HepG2 (cell line): ENCODE data around the gene CLCA1. TPM values are rescaled to one million over a fixed set of nuclear protein-coding genes. Genes with fewer than 3 reads are reported as not detected.

Source experiments
- ATAC-seq: fragments of 200-7000 bp; cut with Tn5 transposase; 3 replicates; pipeline ENCODE4 v1.9.1; 2020; ENCODE audit warnings: mild to moderate bottlenecking, moderate library complexity
- BruUV-seq: library from RNA; stranded (reverse); fragments of 400-500 nt; replicated peaks from 2 replicates; lab custom pipeline; 2021; lab: Mats Ljungman, UMichigan
- CTCF ChIA-PET: fragments of 300-600 bp; formaldehyde crosslinking; extraction: SDS; loops from one replicate; lab custom pipeline; 2021; ENCODE audit warnings: low total read pairs, inconsistent platforms, low intra/inter-chr PET ratio; lab: Yijun Ruan, JAX
- POLR2A ChIA-PET: fragments of 350-600 bp; sonication (Branson Sonifier 250); formaldehyde crosslinking; loops from one replicate; lab custom pipeline; 2020; ENCODE audit warnings: antibody characterized with exemption, inconsistent platforms; lab: Yijun Ruan, JAX
- DNase-seq: peaks from one replicate; pipeline ENCODE4 v3.0.0-alpha.2; 2015; ENCODE audit warnings: low spot score
- FAIRE-seq: peaks from 3 replicates; lab custom pipeline; 2011; peaks lifted over from hg19 to GRCh38; lab: Jason Lieb, UNC
- H2AFZ ChIP-seq: one replicate; pipeline ENCODE4 v1.6.1; 2011; ENCODE audit warnings: low read length, inconsistent platforms
- H3K27ac ChIP-seq: fragments of 300-600 bp; 3 replicates; pipeline ENCODE4 v1.8.0; 2011; ENCODE audit warnings: mixed run types, mild to moderate bottlenecking, mixed read lengths, low read length, inconsistent platforms; ENCODE audit not compliant: insufficient read depth; ENCODE audit errors: extremely low read length
- H3K27me3 ChIP-seq, 2 experiments: fragments of 200-600 bp in 1 of 2; 2 replicates in 1 of 2; 3 replicates in 1 of 2; pipeline versions ENCODE4 v1.6.0 to v1.8.0; 2011; ENCODE audit warnings: low read length in 2 of 2, mild to moderate bottlenecking in 2 of 2, moderate library complexity in 2 of 2, inconsistent platforms in 1 of 2; ENCODE audit not compliant: insufficient read depth in 2 of 2, control insufficient read depth in 1 of 2
- H3K36me3 ChIP-seq, 2 experiments: fragments of 200-600 bp in 1 of 2; replicated peaks in 1 of 2; 2 replicates in 1 of 2; 3 replicates in 1 of 2; pipeline versions ENCODE4 v1.5.1 to v1.8.0; 2011; ENCODE audit warnings: low read length in 2 of 2, inconsistent platforms in 1 of 2; ENCODE audit not compliant: insufficient read depth in 2 of 2, control insufficient read depth in 1 of 2
- H3K4me1 ChIP-seq: 2 replicates; pipeline ENCODE4 v1.5.1; 2012; ENCODE audit warnings: low read length, inconsistent platforms; ENCODE audit not compliant: insufficient read depth
- H3K4me2 ChIP-seq: 2 replicates; pipeline ENCODE4 v1.6.0; 2011; ENCODE audit warnings: low read depth, low read length, inconsistent platforms
- H3K4me3 ChIP-seq, 3 experiments: fragments of 200-600 bp in 1 of 3; sonication (generic), shearing (Covaris generic) in 1 of 3; replicated peaks in 1 of 3; 2 replicates each; pipeline ENCODE4 v1.5.1; 2011 to 2016; ENCODE audit warnings: low read length in 3 of 3, inconsistent platforms in 2 of 3, low read depth in 2 of 3, mild to moderate bottlenecking in 2 of 3, control low read depth in 1 of 3, mixed read lengths in 1 of 3; ENCODE audit not compliant: insufficient read depth in 1 of 3
- H3K79me2 ChIP-seq: one replicate; pipeline ENCODE4 v1.6.1; 2011; ENCODE audit warnings: low read length, inconsistent platforms; ENCODE audit not compliant: insufficient read depth
- H3K9ac ChIP-seq: 2 replicates; pipeline ENCODE4 v1.6.0; 2011; ENCODE audit warnings: mild to moderate bottlenecking, low read depth, low read length, inconsistent platforms; ENCODE audit not compliant: insufficient read depth
- H3K9me3 ChIP-seq: 2 replicates; pipeline ENCODE4 v1.5.1; 2012; ENCODE audit warnings: mild to moderate bottlenecking, low read length
- H4K20me1 ChIP-seq: 2 replicates; pipeline ENCODE4 v1.6.0; 2011; ENCODE audit warnings: inconsistent platforms, mild to moderate bottlenecking, low read length, moderate library complexity; ENCODE audit not compliant: insufficient read depth
- CEBPB ChIP-seq: IDR thresholded peaks from 2 replicates; pipeline ENCODE4 v1.6.1; 2011; ENCODE audit warnings: low read depth, low read length, improper control_type of control experiment, borderline replicate concordance
- DPF2 ChIP-seq: sonication (generic); formaldehyde crosslinking; IDR thresholded peaks from 2 replicates; pipeline ENCODE4 v1.4.0; 2020; ENCODE audit warnings: mild to moderate bottlenecking, low read depth, missing genetic modification reagents, borderline replicate concordance
- ELF4 ChIP-seq: sonication (generic); formaldehyde crosslinking; IDR thresholded peaks from 2 replicates; pipeline ENCODE4 v1.5.0; 2020; ENCODE audit warnings: missing genetic modification reagents, mild to moderate bottlenecking, moderate library complexity, borderline replicate concordance
- HNRNPL ChIP-seq: fragments of 200-400 bp; formaldehyde crosslinking; IDR thresholded peaks from 2 replicates; pipeline ENCODE4 v1.6.1; 2017; ENCODE audit warnings: mild to moderate bottlenecking, low read depth, low read length
- MED13 ChIP-seq: sonication (generic); formaldehyde crosslinking; IDR thresholded peaks from 2 replicates; pipeline ENCODE4 v1.5.0; 2020; ENCODE audit warnings: missing genetic modification reagents
- SIN3A ChIP-seq: IDR thresholded peaks from 2 replicates; pipeline ENCODE4 v1.6.1; 2011; ENCODE audit warnings: low read depth, mild to moderate bottlenecking, control low read depth, low read length, borderline replicate concordance
- SNAPC2 ChIP-seq: sonication (generic); formaldehyde crosslinking; IDR thresholded peaks from 2 replicates; pipeline ENCODE4 v1.8.1; 2022; ENCODE audit warnings: mild to moderate bottlenecking, missing genetic modification reagents
- ZBTB1 ChIP-seq: sonication (generic); formaldehyde crosslinking; IDR thresholded peaks from 2 replicates; pipeline ENCODE4 v1.4.0; 2020; ENCODE audit warnings: missing genetic modification reagents, borderline replicate concordance
- ZFYVE20 ChIP-seq: sonication (generic); formaldehyde crosslinking; IDR thresholded peaks from 2 replicates; pipeline ENCODE4 v1.8.0; 2023; ENCODE audit warnings: low read depth, mild to moderate bottlenecking, moderate library complexity, missing genetic modification reagents, borderline replicate concordance
- ZNF333 ChIP-seq: sonication (generic); formaldehyde crosslinking; IDR thresholded peaks from 2 replicates; pipeline ENCODE4 v1.4.0; 2020; ENCODE audit warnings: mild to moderate bottlenecking, missing genetic modification reagents, borderline replicate concordance
- ZNF343 ChIP-seq: sonication (generic); formaldehyde crosslinking; IDR thresholded peaks from 2 replicates; pipeline ENCODE4 v1.4.0; 2020; ENCODE audit warnings: mild to moderate bottlenecking, missing genetic modification reagents
- ZNF782 ChIP-seq: sonication (generic); formaldehyde crosslinking; IDR thresholded peaks from 2 replicates; pipeline ENCODE4 v1.4.0; 2020; ENCODE audit warnings: missing genetic modification reagents, mild to moderate bottlenecking, borderline replicate concordance
- ZSCAN30 ChIP-seq: sonication (generic); formaldehyde crosslinking; IDR thresholded peaks from 2 replicates; pipeline ENCODE4 v1.5.0; 2020; ENCODE audit warnings: mild to moderate bottlenecking, missing genetic modification reagents
- WGBS: methylation state at CpG from one replicate; pipeline ENCODE4 v1.1.6; 2017; ENCODE audit warnings: low lambda C conversion rate; 5-methylcytosine and 5-hydroxymethylcytosine counted together
- in situ Hi-C: cut with HindIII; loops from 2 replicates; pipeline ENCODE4 v1.10.0; 2017; ENCODE audit warnings: low pct_unique_long_range_greater_than_20kb; ENCODE audit not compliant: extremely low pct_ligation_motif_present
- intact Hi-C: fragments of 100-400 bp; cut with micrococcal nuclease; formaldehyde crosslinking; loops from one replicate; pipeline ENCODE4 v1.10.0; 2022; ENCODE audit not compliant: unreplicated experiment
- polyA plus RNA-seq, 8 experiments: library from polyadenylated mRNA; depleted of rRNA in 3 of 8; stranded (reverse) in 7 of 8; unstranded in 1 of 8; fragments of >200 nt; fragmentation: Illumina TruSeq in 4 of 8; extraction: Trizol in 4 of 8; gene quantifications; 2 replicates each; pipeline versions ENCODE4 v1.2.1 to v1.2.3, GENCODE V29; 2011 to 2016; ENCODE audit warnings: low read depth in 4 of 8, missing spikeins in 1 of 8, mixed read lengths in 1 of 8; ENCODE audit not compliant: insufficient read depth in 1 of 8
- total RNA-seq, 5 experiments: library from RNA; depleted of rRNA; stranded (reverse); fragments of >200 nt; fragmentation: Illumina TruSeq; extraction: Trizol; gene quantifications; 2 replicates each; pipeline ENCODE4 v1.2.3, GENCODE V29; 2016; ENCODE audit warnings: low read depth in 1 of 5
- TF ChIP-seq, protein P1 (sequence below): sonication (generic); formaldehyde crosslinking; IDR thresholded peaks from 2 replicates; pipeline ENCODE4 v1.8.1; 2023; ENCODE audit warnings: mild to moderate bottlenecking, inconsistent platforms, moderate library complexity, missing genetic modification reagents, borderline replicate concordance
- TF ChIP-seq, protein P2 (sequence below): sonication (generic); formaldehyde crosslinking; IDR thresholded peaks from 2 replicates; pipeline ENCODE4 v1.8.1; 2023; ENCODE audit warnings: missing genetic modification reagents, inconsistent platforms, borderline replicate concordance
- TF ChIP-seq, protein P3 (sequence below): sonication (generic); formaldehyde crosslinking; IDR thresholded peaks from 2 replicates; pipeline ENCODE4 v1.5.0; 2020; ENCODE audit warnings: missing genetic modification reagents

The CLCA1 gene
- total and polyA plus RNA-seq, 2 of the 13 experiments (the other 11 are each of a cell fraction or from before 2014, with no cell fraction given), result not detected

DNA sequence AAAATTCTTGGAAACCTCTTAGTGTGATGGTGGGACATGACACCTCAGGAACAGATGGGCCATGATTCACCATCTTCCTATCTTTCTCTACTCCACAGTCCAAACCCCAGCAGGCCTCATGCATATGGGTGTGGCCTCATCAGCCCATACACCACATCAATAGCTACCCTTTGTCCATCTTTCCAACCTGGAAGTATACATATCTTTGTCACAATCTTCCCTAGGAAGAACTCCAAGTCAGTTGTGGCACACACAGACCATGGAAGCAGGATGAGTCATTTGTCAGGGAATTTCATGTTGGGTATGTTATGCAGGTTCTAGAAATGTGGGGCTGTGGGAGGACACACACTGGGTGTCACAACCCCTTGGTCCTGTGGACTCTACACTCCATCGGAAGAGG, 47.6 kb downstream of the CLCA1 start (continued):
- TF ChIP-seq ZFYVE20 (CRISPR knock-in tag), result no peak
- no peak for TF ChIP-seq HNRNPL
- TF ChIP-seq MED13, result no peak
- TF ChIP-seq DPF2, result no peak
- TF ChIP-seq, protein P1, sequence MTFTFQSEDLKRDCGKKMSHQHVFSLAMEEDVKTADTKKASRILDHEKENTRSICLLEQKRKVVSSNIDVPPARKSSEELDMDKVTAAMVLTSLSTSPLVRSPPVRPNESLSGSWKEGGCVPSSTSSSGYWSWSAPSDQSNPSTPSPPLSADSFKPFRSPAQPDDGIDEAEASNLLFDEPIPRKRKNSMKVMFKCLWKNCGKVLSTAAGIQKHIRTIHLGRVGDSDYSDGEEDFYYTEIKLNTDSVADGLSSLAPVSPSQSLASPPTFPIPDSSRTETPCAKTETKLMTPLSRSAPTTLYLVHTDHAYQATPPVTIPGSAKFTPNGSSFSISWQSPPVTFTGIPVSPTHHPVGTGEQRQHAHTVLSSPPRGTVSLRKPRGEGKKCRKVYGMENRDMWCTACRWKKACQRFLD, result no peak
- TF ChIP-seq ZNF333 (CRISPR knock-in tag), result no peak
- no peak for TF ChIP-seq ZNF782

DNA sequence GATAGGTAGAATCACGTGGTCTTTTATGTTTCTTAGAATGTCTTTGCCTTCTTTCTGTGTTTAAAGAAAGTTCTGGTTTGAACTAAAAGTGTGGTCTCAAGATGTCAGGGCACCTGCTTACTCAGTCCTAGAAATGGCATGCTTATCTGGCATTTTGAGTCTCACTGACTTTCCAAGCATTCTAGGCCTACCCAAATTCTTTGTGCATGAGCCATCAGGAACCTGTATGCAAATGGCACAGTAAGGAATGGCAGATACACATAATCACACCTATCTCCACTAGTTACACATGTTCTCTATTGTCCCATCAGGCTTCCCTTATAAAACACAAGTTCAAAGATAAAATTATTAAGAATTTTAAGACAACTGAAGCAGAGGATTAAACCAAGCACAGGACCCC, 48.6 kb downstream of the CLCA1 start:
- Histone ChIP-seq H3K4me2 (no peak overlapping the region), H3K79me2 (no peaks in the 10 kb centered on the region), H4K20me1 (no peaks in the 10 kb centered on the region), H2AFZ (no peak overlapping the region), H3K27ac (no peak overlapping the region), H3K9me3 (no peaks in the 10 kb centered on the region), H3K36me3 (no peaks in the 10 kb centered on the region), H3K4me1 (no peaks in the 10 kb centered on the region), H3K9ac (no peak overlapping the region), H3K27me3 (no peaks in the 10 kb centered on the region; a peak in 1 of 5 replicates)
- ATAC-seq, result no peak
- CTCF ChIA-PET, result no interaction called here
- 0% methylated on average over 1 of the region's 1 CpG for WGBS
- in situ Hi-C loops, result loop anchor here (25.0 kb wide), 1 partner anchor 170 kb away; no protein-coding TSS in a partner anchor
- DNase-seq, result no peak
- FAIRE-seq, result no peak
- BruUV-seq, result no TSS peak
- intact Hi-C loops, result no loop called here
- TF ChIP-seq ZNF343 (CRISPR knock-in tag) (no peak), ZSCAN30 (no peak), SNAPC2 (no peak), SIN3A (no peak), ELF4 (CRISPR knock-in tag) (no peak), CEBPB (no peak), ZBTB1 (CRISPR knock-in tag) (no peak)
- TF ChIP-seq, protein P2, sequence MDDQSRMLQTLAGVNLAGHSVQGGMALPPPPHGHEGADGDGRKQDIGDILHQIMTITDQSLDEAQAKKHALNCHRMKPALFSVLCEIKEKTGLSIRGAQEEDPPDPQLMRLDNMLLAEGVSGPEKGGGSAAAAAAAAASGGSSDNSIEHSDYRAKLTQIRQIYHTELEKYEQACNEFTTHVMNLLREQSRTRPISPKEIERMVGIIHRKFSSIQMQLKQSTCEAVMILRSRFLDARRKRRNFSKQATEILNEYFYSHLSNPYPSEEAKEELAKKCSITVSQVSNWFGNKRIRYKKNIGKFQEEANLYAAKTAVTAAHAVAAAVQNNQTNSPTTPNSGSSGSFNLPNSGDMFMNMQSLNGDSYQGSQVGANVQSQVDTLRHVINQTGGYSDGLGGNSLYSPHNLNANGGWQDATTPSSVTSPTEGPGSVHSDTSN (CRISPR knock-in tag), result no peak
- TF ChIP-seq, protein P3, sequence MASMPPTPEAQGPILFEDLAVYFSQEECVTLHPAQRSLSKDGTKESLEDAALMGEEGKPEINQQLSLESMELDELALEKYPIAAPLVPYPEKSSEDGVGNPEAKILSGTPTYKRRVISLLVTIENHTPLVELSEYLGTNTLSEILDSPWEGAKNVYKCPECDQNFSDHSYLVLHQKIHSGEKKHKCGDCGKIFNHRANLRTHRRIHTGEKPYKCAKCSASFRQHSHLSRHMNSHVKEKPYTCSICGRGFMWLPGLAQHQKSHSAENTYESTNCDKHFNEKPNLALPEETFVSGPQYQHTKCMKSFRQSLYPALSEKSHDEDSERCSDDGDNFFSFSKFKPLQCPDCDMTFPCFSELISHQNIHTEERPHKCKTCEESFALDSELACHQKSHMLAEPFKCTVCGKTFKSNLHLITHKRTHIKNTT (CRISPR knock-in tag), result no peak
- TF ChIP-seq, all 625 proteins: peak for 0
- H3K4me3 ChIP-seq, result no peak overlapping the region
- POLR2A ChIA-PET, result no interaction called here
